ENCODE results near the gene YTHDC1. TPM values are rescaled to one million over a fixed set of nuclear protein-coding genes. Genes with fewer than 3 reads are reported as not detected.
"Not testable (repeated sequence)": the region's sequence is repeated elsewhere in the genome, so short reads cannot be mapped to it uniquely, and the experiment has no call there.

YTHDC1 gene
- 10 to 100 TPM; 62.2 to 67.6 TPM for total RNA-seq

DNA sequence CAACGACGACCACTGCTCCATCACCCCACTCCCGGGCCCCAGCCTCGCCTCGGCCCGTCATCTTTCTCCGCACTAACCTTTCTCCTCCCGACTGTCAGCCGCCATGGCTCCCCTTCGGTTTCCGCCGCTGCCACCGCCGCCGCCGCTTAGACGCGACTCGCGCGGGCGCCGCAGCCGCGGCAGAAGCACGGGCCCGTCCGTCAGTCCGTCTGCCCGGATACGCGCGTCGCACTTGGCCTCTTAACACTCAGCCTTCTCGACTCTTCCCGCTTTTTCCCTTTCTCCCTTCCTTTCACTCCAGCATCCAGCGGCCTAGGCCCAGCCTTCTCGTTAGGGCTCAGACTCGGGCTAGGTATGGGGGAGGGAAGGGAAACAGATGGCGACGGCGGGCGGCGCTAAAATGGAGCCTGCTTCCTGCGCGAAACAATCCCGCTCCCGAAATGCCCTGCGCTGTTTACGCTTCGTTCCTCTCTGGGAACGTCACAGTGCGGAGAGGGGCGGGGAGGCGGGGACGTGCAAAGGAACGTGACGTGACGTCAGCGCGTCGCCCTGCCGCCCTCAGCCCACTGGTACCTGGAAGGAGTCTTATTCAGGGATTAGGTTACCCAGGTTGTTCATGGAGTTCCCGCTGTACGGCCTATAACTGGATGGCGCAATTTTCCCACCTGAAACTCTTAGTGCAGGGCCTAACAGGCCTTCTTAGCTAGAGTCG lies at the start of gene YTHDC1:
Gene YTHDC1, minus strand, starts transcription at position 442 of the 712 bp plus-strand sequence. Its CDS starts 337 bp downstream, at position 105.
- H3K27me3 ChIP-seq: no peaks in the 10 kb centered on the region
- peak within 1 kb of the TSS; percentile 73 to 77 for H3K9ac ChIP-seq (ENCODE audit: low read depth in 2 of 2, low read length in 2 of 2)
- peak; percentile 98 for DNase-seq
- peak within 1 kb of the TSS; percentile 97 for H3K27ac ChIP-seq
- peak within 1 kb of the TSS; percentile 74 for H3K4me3 ChIP-seq
- H3K4me1 ChIP-seq: peaks cover 15% of the 10 kb centered on the region
- intact Hi-C loops (cut with DNase I): no loop called here
- TF ChIP-seq, protein P1, sequence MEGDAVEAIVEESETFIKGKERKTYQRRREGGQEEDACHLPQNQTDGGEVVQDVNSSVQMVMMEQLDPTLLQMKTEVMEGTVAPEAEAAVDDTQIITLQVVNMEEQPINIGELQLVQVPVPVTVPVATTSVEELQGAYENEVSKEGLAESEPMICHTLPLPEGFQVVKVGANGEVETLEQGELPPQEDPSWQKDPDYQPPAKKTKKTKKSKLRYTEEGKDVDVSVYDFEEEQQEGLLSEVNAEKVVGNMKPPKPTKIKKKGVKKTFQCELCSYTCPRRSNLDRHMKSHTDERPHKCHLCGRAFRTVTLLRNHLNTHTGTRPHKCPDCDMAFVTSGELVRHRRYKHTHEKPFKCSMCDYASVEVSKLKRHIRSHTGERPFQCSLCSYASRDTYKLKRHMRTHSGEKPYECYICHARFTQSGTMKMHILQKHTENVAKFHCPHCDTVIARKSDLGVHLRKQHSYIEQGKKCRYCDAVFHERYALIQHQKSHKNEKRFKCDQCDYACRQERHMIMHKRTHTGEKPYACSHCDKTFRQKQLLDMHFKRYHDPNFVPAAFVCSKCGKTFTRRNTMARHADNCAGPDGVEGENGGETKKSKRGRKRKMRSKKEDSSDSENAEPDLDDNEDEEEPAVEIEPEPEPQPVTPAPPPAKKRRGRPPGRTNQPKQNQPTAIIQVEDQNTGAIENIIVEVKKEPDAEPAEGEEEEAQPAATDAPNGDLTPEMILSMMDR (IDR thresholded peaks at IDR 0.05): no peak
- no peaks in the 10 kb centered on the region for H3K36me3 ChIP-seq
- no peaks in the 10 kb centered on the region for H3K9me3 ChIP-seq

DNA sequence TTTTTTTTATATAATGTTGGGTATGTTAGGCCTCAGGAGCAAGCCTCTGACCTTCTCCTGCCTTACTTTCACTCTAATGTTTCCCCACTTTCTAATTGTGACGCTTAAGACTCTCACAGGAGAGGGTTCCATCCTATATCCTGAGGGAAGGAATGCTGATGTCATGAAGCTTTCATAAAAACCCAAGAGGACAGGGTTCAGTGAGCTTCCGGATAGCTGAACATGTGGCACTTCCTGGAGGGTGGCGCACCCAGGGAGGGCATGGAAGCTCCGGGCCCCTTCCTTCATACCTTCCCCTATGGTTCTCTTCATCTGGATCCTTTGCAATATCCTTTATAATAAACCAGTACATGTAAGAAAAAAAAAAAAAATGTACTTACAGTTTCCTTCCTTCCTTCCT lies 49.4 kb upstream of the YTHDC1 start:
- intact Hi-C loops (cut with DNase I): no loop called here
- no peaks in the 10 kb centered on the region for H3K27me3 ChIP-seq
- no peak overlapping the region for H3K4me3 ChIP-seq
- no peaks in the 10 kb centered on the region for H3K36me3 ChIP-seq
- TF ChIP-seq, protein P1 (IDR thresholded peaks at IDR 0.05): no peak
- H3K4me1 ChIP-seq: no peaks in the 10 kb centered on the region
- DNase-seq: no peak
- no peak overlapping the region for H3K27ac ChIP-seq
- no peaks in the 10 kb centered on the region for H3K9me3 ChIP-seq
- no peak overlapping the region for H3K9ac ChIP-seq (ENCODE audit: low read depth in 2 of 2, low read length in 2 of 2)

DNA sequence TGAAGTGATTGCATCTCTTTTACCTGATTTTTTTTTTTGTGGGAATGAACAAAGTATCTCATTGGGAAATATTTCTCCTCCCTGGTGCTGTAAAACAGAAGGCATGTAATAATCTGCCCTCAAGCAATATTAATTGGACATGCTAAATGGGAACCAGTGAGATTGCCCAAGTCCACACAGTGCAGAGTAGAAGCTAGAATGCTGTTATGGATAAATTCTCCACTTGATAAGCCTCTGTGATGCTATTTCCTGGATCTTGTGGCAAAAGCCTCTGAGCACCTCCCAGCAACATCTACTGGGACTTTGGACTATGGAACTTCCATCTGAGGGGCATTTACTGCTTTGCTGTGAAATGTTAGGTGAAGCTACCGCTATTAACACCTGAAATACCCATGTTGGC lies 46.9 kb upstream of the YTHDC1 start:
- Histone ChIP-seq H3K36me3 (no peaks in the 10 kb centered on the region), H3K27me3 (no peaks in the 10 kb centered on the region), H3K9me3 (no peaks in the 10 kb centered on the region), H3K9ac (ENCODE audit: low read depth in 2 of 2, low read length in 2 of 2) (no peak overlapping the region), H3K27ac (no peak overlapping the region), H3K4me1 (no peaks in the 10 kb centered on the region), H3K4me3 (no peak overlapping the region)
- TF ChIP-seq, protein P1 (IDR thresholded peaks at IDR 0.05): no peak
- intact Hi-C loops (cut with DNase I): no loop called here
- no peak for DNase-seq

DNA sequence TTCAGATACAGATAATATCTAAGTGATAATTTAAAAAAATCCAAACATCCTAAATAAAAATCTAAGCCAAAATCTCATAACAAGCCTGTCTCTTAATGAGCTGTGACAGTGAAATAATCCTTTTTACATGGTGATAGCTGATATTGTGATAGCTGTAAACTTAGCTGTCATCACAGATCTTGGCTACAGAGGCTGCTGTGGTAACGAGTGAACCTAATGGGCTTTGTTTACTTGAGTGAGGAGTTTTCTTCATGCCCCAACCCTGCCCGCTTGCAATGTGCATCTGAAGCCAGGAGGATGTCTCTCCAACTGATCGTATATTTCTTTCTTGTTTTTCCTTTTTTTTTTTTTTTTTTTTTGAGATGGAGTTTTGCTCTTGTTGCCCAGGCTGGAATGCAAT lies 41.5 kb upstream of the YTHDC1 start:
- Histone ChIP-seq H3K4me3 (no peak overlapping the region), H3K27me3 (no peaks in the 10 kb centered on the region), H3K27ac (no peak overlapping the region), H3K36me3 (no peaks in the 10 kb centered on the region), H3K9me3 (no peaks in the 10 kb centered on the region), H3K9ac (ENCODE audit: low read depth in 2 of 2, low read length in 2 of 2) (no peak overlapping the region), H3K4me1 (no peaks in the 10 kb centered on the region)
- DNase-seq: no peak
- TF ChIP-seq, protein P1 (IDR thresholded peaks at IDR 0.05): no peak
- intact Hi-C loops (cut with DNase I): no loop called here

DNA sequence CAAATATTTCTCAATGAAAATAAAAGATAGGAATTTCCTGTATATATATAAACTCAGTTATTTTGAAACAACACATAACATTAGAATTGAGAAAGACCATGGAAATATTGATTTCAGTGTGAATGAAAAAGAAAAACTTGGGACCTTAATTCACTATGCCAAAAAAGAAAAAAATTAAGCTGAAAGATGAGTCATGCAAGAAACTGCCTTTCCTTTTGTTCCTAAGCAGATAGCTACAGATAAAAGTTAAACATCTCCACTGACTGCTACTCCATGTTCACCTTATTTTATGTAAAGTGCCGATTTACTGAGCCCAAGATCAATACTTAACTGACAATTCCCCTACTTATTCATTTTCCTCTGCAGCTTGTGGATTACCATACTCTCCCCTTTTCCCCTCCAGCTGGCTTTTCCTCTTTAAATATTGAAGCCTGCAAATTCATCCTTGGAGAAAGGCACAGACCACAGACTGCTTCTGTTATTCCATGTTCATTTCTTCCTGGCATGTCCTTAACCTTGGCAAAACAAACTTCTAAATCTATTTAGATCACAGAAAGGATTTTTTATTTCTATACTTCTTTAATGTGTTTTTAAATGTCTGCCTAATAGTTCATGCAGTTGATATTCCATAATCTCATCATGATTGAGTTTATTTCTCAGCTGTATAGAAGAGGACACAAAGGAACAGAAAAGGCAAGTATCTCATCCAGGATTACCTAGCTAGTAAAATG lies 40.5 kb upstream of the YTHDC1 start:
- intact Hi-C loops (cut with DNase I): no loop called here

DNA sequence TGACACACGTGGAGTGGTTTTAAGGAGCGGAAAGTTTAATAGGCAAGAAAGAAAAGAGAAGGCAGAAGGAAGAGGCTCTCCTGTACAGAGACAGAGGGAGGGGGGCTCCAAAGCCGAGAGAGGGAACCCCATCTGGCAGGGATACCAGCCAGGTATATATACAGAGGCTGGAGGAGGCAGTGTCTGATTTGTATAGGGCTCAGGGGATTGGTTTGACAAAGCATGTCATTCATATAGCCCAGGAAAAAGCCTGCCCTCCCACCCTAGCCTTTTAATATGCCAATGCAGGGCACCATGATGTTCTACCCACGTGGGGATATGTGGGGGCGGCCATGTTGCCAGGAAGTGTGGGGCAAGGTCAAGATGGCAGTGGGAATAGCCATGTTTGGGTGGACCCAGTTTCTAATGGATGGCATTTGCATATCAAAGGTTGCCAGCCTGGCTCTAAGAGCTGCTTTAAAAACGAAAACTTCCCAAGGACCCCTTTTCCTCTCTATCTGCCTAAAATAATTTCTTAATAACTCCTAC lies 39.6 kb upstream of the YTHDC1 start:
- H3K9ac ChIP-seq (ENCODE audit: low read depth in 2 of 2, low read length in 2 of 2); H3K27ac ChIP-seq; H3K4me1 ChIP-seq; H3K4me3 ChIP-seq; H3K36me3 ChIP-seq; H3K27me3 ChIP-seq; intact Hi-C loops (cut with DNase I); H3K9me3 ChIP-seq; DNase-seq: not testable (repeated sequence)

More for the DNA sequence above, 40.5 kb upstream of the YTHDC1 start:
- H3K27me3 ChIP-seq: no peaks in the 10 kb centered on the region
- no peak overlapping the region for H3K27ac ChIP-seq
- no peaks in the 10 kb centered on the region for H3K4me1 ChIP-seq
- TF ChIP-seq, protein P1 (IDR thresholded peaks at IDR 0.05): no peak
- H3K9me3 ChIP-seq: no peaks in the 10 kb centered on the region
- H3K36me3 ChIP-seq: no peaks in the 10 kb centered on the region
- H3K9ac ChIP-seq (ENCODE audit: low read depth in 2 of 2, low read length in 2 of 2): no peak overlapping the region
- no peak for DNase-seq
- no peak overlapping the region for H3K4me3 ChIP-seq

All from colonic mucosa (tissue), 4 donors.